Endothelial cell of umbilical vein (primary cell): ENCODE measurements around the gene CWC27. TPM values are rescaled to one million over a fixed set of nuclear protein-coding genes. Genes with fewer than 3 reads are reported as not detected.

Experiments
- BruUV-seq: library from RNA; stranded (reverse); fragments of 400-500 nt; replicated peaks from 2 replicates; lab custom pipeline; 2021; lab: Mats Ljungman, UMichigan
- CTCF ChIA-PET: fragments of 300-600, 350-600 bp; sonication (Branson Sonifier 250); formaldehyde crosslinking; loops from one replicate; lab custom pipeline; 2021; ENCODE audit warnings: antibody characterized with exemption, inconsistent platforms; lab: Charles Lee
- POLR2A ChIA-PET: fragments of 300-600, 350-600 bp; sonication (Branson Sonifier 250); formaldehyde crosslinking; loops from one replicate; lab custom pipeline; 2021; ENCODE audit warnings: antibody characterized with exemption, inconsistent platforms; lab: Charles Lee
- DNase-seq: peaks from one replicate; pipeline ENCODE4 v3.0.0-alpha.2; 2011; ENCODE audit warnings: low read depth, low spot score
- FAIRE-seq: peaks from 2 replicates; lab custom pipeline; 2011; peaks lifted over from hg19 to GRCh38; lab: Jason Lieb, UNC
- H2AFZ ChIP-seq: 2 replicates; pipeline ENCODE4 v1.6.0; 2012; ENCODE audit warnings: low read depth, low read length, control low read depth, inconsistent platforms
- H3K27ac ChIP-seq: 2 replicates; pipeline ENCODE4 v1.5.1; 2011; ENCODE audit warnings: low read depth, mild to moderate bottlenecking, control low read depth, low read length, moderate library complexity; ENCODE audit not compliant: insufficient read depth
- H3K27me3 ChIP-seq, 2 experiments: 2 replicates each; pipeline versions ENCODE4 v1.6.0 to v1.6.1; 2011; ENCODE audit warnings: low read length in 2 of 2, mixed read lengths in 1 of 2; ENCODE audit not compliant: control insufficient read depth in 2 of 2, insufficient read depth in 2 of 2
- H3K36me3 ChIP-seq, 2 experiments: 2 replicates in 1 of 2; 3 replicates in 1 of 2; pipeline ENCODE4 v1.5.1; 2011; ENCODE audit warnings: low read length in 2 of 2, mild to moderate bottlenecking in 1 of 2, moderate library complexity in 1 of 2; ENCODE audit not compliant: control insufficient read depth in 2 of 2, insufficient read depth in 2 of 2; ENCODE audit errors: extremely low read depth in 1 of 2
- H3K4me1 ChIP-seq: 3 replicates; pipeline ENCODE4 v1.5.1; 2011; ENCODE audit warnings: mild to moderate bottlenecking, low read length; ENCODE audit not compliant: control insufficient read depth, insufficient read depth; ENCODE audit errors: extremely low read depth
- H3K4me2 ChIP-seq: 2 replicates; pipeline ENCODE4 v1.6.1; 2011; ENCODE audit warnings: low read length, control low read depth, mixed read lengths; ENCODE audit not compliant: insufficient read depth
- H3K4me3 ChIP-seq, 3 experiments: fragments of 200-600 bp in 1 of 3; sonication (generic), shearing (Covaris generic) in 1 of 3; replicated peaks in 1 of 3; 2 replicates each; pipeline ENCODE4 v1.5.1; 2011 to 2016; ENCODE audit warnings: control low read depth in 3 of 3, low read length in 3 of 3, mild to moderate bottlenecking in 2 of 3, inconsistent platforms in 1 of 3, low read depth in 1 of 3, moderate library complexity in 1 of 3; ENCODE audit not compliant: insufficient read depth in 1 of 3
- H3K79me2 ChIP-seq: 2 replicates; pipeline ENCODE4 v1.6.0; 2012; ENCODE audit warnings: low read length, inconsistent platforms; ENCODE audit not compliant: control insufficient read depth, insufficient read depth
- H3K9ac ChIP-seq: replicated peaks from 2 replicates; pipeline ENCODE3; 2011; ENCODE audit warnings: low read length, control low read depth; ENCODE audit not compliant: insufficient read depth; ENCODE audit errors: extremely low read depth
- H3K9me1 ChIP-seq: replicated peaks from 3 replicates; pipeline ENCODE4 v1.6.0; 2011; ENCODE audit warnings: mild to moderate bottlenecking, low read length; ENCODE audit not compliant: control insufficient read depth, insufficient read depth; ENCODE audit errors: extremely low read depth
- H3K9me3 ChIP-seq: replicated peaks from 2 replicates; pipeline ENCODE4 v1.5.1; 2012; ENCODE audit warnings: low read length, inconsistent platforms; ENCODE audit not compliant: control insufficient read depth, insufficient read depth
- H4K20me1 ChIP-seq: replicated peaks from 2 replicates; pipeline ENCODE3; 2011; ENCODE audit warnings: mild to moderate bottlenecking, low read length; ENCODE audit not compliant: control insufficient read depth, insufficient read depth; ENCODE audit errors: extremely low read depth
- EZH2 ChIP-seq: IDR thresholded peaks from 2 replicates; pipeline ENCODE4 v1.6.1; 2012; ENCODE audit warnings: borderline replicate concordance, low read depth, mild to moderate bottlenecking, moderate library complexity, low read length, inconsistent platforms; ENCODE audit not compliant: severe bottlenecking
- FOS ChIP-seq: IDR thresholded peaks from 2 replicates; pipeline ENCODE4 v1.6.1; 2011; ENCODE audit warnings: mild to moderate bottlenecking, low read length, moderate library complexity, borderline replicate concordance; ENCODE audit not compliant: insufficient read depth
- GATA2 ChIP-seq: IDR thresholded peaks from 2 replicates; pipeline ENCODE4 v1.7.0; 2011; ENCODE audit warnings: low read depth, mild to moderate bottlenecking, moderate library complexity, mixed read lengths, low read length; ENCODE audit not compliant: insufficient read length, insufficient read depth
- JUN ChIP-seq: IDR thresholded peaks from 2 replicates; pipeline ENCODE4 v1.6.1; 2011; ENCODE audit warnings: borderline replicate concordance, low read depth; ENCODE audit not compliant: insufficient read length, insufficient read depth
- MYC ChIP-seq: IDR thresholded peaks from one replicate; pipeline ENCODE4 v1.6.1; 2011; ENCODE audit warnings: mild to moderate bottlenecking, low read depth, low read length
- POLR2A ChIP-seq: IDR thresholded peaks from 2 replicates; pipeline ENCODE4 v1.6.1; 2012; ENCODE audit warnings: low read depth, mild to moderate bottlenecking, control low read depth, low read length
- POLR2AphosphoS5 ChIP-seq: IDR thresholded peaks from 2 replicates; pipeline ENCODE4 v1.6.1; 2012; ENCODE audit warnings: low read depth, mild to moderate bottlenecking, control low read depth, low read length, moderate library complexity; ENCODE audit not compliant: insufficient read depth
- dilution Hi-C: fragments of 300-500 bp; cut with MboI; formaldehyde crosslinking; loops from one replicate; pipeline ENCODE4 v1.15.0; 2019; ENCODE audit warnings: low sequenced_read_pairs; ENCODE audit not compliant: extremely low pct_ligation_motif_present
- intact Hi-C: fragments of 100-400 bp; cut with micrococcal nuclease; formaldehyde crosslinking; loops from one replicate; pipeline ENCODE4 v1.10.0; 2022
- polyA plus RNA-seq, 4 experiments: library from polyadenylated mRNA; depleted of rRNA in 3 of 4; stranded (reverse) in 3 of 4; unstranded in 1 of 4; fragments of >200 nt; gene quantifications; 2 replicates each; pipeline versions ENCODE4 v1.2.1 to v1.2.3, GENCODE V29; 2011 to 2012; ENCODE audit warnings: missing spikeins in 1 of 4
- total RNA-seq: library from RNA; stranded (reverse); gene quantifications from 2 replicates; pipeline ENCODE4 v1.2.3, GENCODE V29; 2021
- TF ChIP-seq, protein P1 (sequence below): IDR thresholded peaks from 2 replicates; pipeline ENCODE4 v1.6.1; 2011; ENCODE audit not compliant: insufficient read depth, insufficient read length
- TF ChIP-seq, protein P2 (sequence below), 2 donors: IDR thresholded peaks; 1 replicate in 1 of 2; 2 replicates in 1 of 2; pipeline ENCODE4 v1.5.1; 2011; ENCODE audit warnings: low read length in 2 of 2, mild to moderate bottlenecking in 2 of 2, moderate library complexity in 2 of 2, control low read depth in 1 of 2, inconsistent platforms in 1 of 2, low read depth in 1 of 2; ENCODE audit not compliant: insufficient read depth in 1 of 2; ENCODE audit errors: extremely low read depth in 1 of 2

CWC27 gene
- total and polyA plus RNA-seq, 2 donors (not counting 3 experiments of a cell fraction or from before 2014, with no cell fraction given) = 11.9 to 23.8 TPM

- CTCF ChIA-PET = interaction anchor here (1.1 to 1.8 kb wide), 3 partner anchors 11 to 536 kb away, joined by 5 to 9 read pairs (median 8); no protein-coding TSS in a partner anchor
- Histone ChIP-seq H3K9me3 (no peaks in the 10 kb centered on the region), H4K20me1 (no peaks in the 10 kb centered on the region), H3K36me3 (no peaks in the 10 kb centered on the region), H3K4me2 (no peak overlapping the region), H3K27me3 (no peaks in the 10 kb centered on the region), H3K27ac (no peak overlapping the region), H3K9ac (no peak overlapping the region), H3K9me1 (no peaks in the 10 kb centered on the region), H3K4me3 (no peak overlapping the region), H2AFZ (no peak overlapping the region), H3K4me1 (peaks cover 2% of the 10 kb centered on the region), H3K79me2 (no peaks in the 10 kb centered on the region)
- intact Hi-C loops (no loop called here), dilution Hi-C loops (no loop called here)
- POLR2A ChIA-PET = no interaction called here
- no TSS peak for BruUV-seq
- TF ChIP-seq MYC (no peak), POLR2AphosphoS5 (no peak), FOS (no peak), GATA2 (no peak), JUN (no peak), POLR2A (no peak), EZH2 (no peak)
- TF ChIP-seq, protein P1, sequence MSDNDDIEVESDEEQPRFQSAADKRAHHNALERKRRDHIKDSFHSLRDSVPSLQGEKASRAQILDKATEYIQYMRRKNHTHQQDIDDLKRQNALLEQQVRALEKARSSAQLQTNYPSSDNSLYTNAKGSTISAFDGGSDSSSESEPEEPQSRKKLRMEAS = no peak
- TF ChIP-seq, protein P2, sequence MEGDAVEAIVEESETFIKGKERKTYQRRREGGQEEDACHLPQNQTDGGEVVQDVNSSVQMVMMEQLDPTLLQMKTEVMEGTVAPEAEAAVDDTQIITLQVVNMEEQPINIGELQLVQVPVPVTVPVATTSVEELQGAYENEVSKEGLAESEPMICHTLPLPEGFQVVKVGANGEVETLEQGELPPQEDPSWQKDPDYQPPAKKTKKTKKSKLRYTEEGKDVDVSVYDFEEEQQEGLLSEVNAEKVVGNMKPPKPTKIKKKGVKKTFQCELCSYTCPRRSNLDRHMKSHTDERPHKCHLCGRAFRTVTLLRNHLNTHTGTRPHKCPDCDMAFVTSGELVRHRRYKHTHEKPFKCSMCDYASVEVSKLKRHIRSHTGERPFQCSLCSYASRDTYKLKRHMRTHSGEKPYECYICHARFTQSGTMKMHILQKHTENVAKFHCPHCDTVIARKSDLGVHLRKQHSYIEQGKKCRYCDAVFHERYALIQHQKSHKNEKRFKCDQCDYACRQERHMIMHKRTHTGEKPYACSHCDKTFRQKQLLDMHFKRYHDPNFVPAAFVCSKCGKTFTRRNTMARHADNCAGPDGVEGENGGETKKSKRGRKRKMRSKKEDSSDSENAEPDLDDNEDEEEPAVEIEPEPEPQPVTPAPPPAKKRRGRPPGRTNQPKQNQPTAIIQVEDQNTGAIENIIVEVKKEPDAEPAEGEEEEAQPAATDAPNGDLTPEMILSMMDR (IDR thresholded peaks at IDR 0.05; ENCODE audit: extremely low read depth in 1 of 2, insufficient read depth in 1 of 2, low read depth in 1 of 2, low read length in 2 of 2) = no peak
- DNase-seq = no peak
- FAIRE-seq = no peak
Observed at GRCh38 chr5:64947801-64948200, 179.1 kb downstream of the CWC27 start.
